NCI-H345 treated with DMSO at 0.1 percent for 48 hours (cell line): Measurements from ENCODE around the gene TBC1D3H.
"Not testable (repeated sequence)": the region's sequence is repeated elsewhere in the genome, so short reads cannot be mapped to it uniquely, and the experiment has no call there.

Experiments
- DNase-seq: peaks from one replicate; lab custom pipeline; 2025; ENCODE audit not compliant: unreplicated experiment; lab: John Stamatoyannopoulos, UW

TBC1D3H gene

GRCh38 chr17:36388385-36389245 lies at the start of gene TBC1D3H:
Gene TBC1D3H (minus strand): TSS chr17:36388435. CDS start chr17:36386895, 1,540 bp downstream.
- DNase-seq = not testable (repeated sequence)

GRCh38 chr17:36428891-36429290 lies 40.7 kb upstream of the TBC1D3H start:
- not testable (repeated sequence) for DNase-seq

- not testable (repeated sequence) for DNase-seq
These were observed 27.1 kb upstream of the TBC1D3H start for GRCh38 chr17:36415180-36415941.

- not testable (repeated sequence) for DNase-seq
These were observed 2.9 kb upstream of the TBC1D3H start for GRCh38 chr17:36390943-36391645.

GRCh38 chr17:36375938-36376337 lies 12.3 kb downstream of the TBC1D3H start:
- not testable (repeated sequence) for DNase-seq

GRCh38 chr17:36362496-36362895 lies 25.7 kb downstream of the TBC1D3H start:
- DNase-seq = not testable (repeated sequence)
